ENCODE results near the gene ATP6V0B.
A peak's percentile ranks its signal among the peaks of the same experiment; 100 is the strongest.

The ATP6V0B gene

GRCh38 chr1:43978264-43978550, 3.4 kb downstream of the ATP6V0B start:
- H3K27ac ChIP-seq, result peak overlapping the region; percentile 76; the same call in 1 of the 2 replicates
- TF ChIP-seq CTCF (conservative IDR thresholded peaks at IDR 0.05), result no peak

- H3K27ac ChIP-seq, result peak within 1 kb of the TSS; percentile 76
Observed at GRCh38 chr1:43978551-43979260, 3.9 kb downstream of the ATP6V0B start, which contains the start of gene B4GALT2. Gene B4GALT2, plus strand, starts transcription at chr1:43979210. Its CDS starts 1,951 bp downstream, at chr1:43981161.

GRCh38 chr1:43979261-43979527, 4.4 kb downstream of the ATP6V0B start:
- no peak for TF ChIP-seq CTCF (conservative IDR thresholded peaks at IDR 0.05)
- H3K27ac ChIP-seq, result peak overlapping the region; percentile 76; the same call in 1 of the 2 replicates

More at GRCh38 chr1:43978551-43979260, 3.9 kb downstream of the ATP6V0B start, which contains the start of gene B4GALT2:
- no peak for TF ChIP-seq CTCF (conservative IDR thresholded peaks at IDR 0.05)

- H3K27ac ChIP-seq, result peak overlapping the region; percentile 76
- TF ChIP-seq CTCF (conservative IDR thresholded peaks at IDR 0.05), result no peak
Observed at GRCh38 chr1:43979528-43980254, 4.9 kb downstream of the ATP6V0B start.

GRCh38 chr1:43980255-43981134, 5.7 kb downstream of the ATP6V0B start:
- TF ChIP-seq CTCF (conservative IDR thresholded peaks at IDR 0.05), result no peak
- H3K27ac ChIP-seq, result peak overlapping the region; percentile 76

- no peak for TF ChIP-seq CTCF (conservative IDR thresholded peaks at IDR 0.05)
- no peak overlapping the region for H3K27ac ChIP-seq
Observed at GRCh38 chr1:43981135-43981491, 6.4 kb downstream of the ATP6V0B start.

GRCh38 chr1:43981636-43982035, 6.9 kb downstream of the ATP6V0B start:
- no peak for TF ChIP-seq CTCF (conservative IDR thresholded peaks at IDR 0.05)
- H3K27ac ChIP-seq, result no peak overlapping the region
